Measurements from ENCODE around the gene ARHGAP33.

Gene ARHGAP33

DNA sequence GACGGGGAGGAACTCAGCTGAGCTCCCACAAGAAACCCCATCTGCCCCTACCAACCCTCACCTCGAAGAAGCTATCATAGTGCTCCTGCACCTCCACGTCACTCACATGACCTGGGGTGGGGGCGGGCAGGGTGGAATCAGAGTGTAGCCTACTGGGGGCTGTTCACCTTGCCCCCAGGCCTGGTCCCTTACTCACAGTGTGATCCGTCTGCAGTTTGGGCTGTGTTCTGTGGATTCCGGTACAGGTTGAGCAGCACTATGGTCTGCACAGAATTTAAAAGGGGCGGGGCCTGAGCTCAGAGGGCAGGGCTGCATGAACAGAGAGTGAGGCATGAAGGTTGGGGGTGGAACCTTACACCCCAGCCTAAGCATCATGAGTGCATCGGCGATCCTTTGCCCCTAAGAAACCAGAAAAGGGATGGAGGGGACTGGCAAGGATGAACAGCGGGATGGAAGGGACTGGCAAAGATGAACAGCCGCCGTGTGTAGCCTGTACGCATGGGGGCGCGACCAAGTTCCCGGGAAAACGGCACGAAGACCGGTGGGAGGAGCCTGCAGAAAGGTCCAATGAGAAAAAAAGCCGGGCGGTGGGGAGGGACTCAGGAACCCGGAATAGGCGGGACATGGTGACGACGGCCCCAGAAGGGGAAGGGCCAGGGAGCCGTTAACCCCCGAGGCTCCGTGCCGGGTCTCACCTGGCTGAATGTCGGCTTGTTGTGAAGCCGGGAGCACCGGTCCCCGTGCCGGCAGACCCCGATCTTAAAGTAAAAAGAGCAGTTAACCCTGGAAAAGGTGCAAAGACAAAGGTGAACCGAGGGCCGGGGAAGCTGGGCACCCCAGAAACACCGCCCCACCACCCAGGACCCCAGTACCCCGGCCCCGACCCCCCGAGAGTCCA lies 30.7 kb upstream of the ARHGAP33 start:
- Mint-ChIP-seq H3K4me3 (peak overlapping the region; percentile 96 to 98), H3K9me3 (peaks cover 0 to 1% of the 10 kb centered on the region in 2 donors), H3K4me1 (peaks cover 32 to 68% of the 10 kb centered on the region in 2 donors), H3K36me3 (peaks cover 33 to 43% of the 10 kb centered on the region in 2 donors), H3K27me3 (no peaks in the 10 kb centered on the region), H3K27ac (peak overlapping the region; percentile 100)
- DNase-seq: peak; percentile 92
- peak; percentile 52 to 58 for ATAC-seq (replicated peaks)

DNA sequence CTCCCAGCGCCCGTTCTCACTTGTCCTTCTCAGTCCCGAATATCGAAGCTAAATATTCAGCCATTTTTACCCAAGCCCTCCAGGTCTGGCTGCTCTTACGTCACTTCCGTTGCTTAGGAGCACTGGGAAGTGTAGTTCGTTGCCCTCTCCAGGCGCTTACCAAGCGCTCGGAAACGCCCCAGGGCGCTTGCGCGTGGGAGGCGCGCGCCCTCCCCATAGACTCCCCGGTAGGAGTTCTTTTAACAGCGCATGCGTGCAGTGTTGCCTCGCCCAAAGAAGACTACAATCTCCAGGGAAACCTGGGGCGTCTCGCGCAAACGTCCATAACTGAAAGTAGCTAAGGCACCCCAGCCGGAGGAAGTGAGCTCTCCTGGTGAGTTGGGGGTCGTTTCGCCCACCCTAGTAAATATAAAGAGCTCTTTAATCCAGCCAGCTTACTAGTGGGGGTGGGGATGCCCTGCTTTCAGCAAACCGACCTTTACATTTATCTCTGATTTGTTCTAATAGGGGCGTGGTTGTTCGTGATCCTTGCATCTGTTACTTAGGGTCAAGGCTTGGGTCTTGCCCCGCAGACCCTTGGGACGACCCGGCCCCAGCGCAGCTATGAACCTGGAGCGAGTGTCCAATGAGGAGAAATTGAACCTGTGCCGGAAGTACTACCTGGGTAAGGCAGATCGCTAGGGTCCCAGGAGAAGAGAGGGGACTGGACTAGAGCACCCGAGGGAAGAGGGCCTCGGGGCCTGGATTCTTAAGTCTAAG lies 29.9 kb upstream of the ARHGAP33 start, which contains the start of the genes PSENEN and U2AF1L4:
TSS of gene PSENEN (plus strand) at position 324 of the 759 bp plus-strand sequence. CDS start at position 604, 280 bp downstream.
TSS of gene U2AF1L4 (minus strand) at position 91 of the 759 bp plus-strand sequence. CDS start at position 64, 27 bp downstream.
- H3K4me3 Mint-ChIP-seq: peak within 1 kb of the TSS; percentile 96 to 98
- H3K4me1 Mint-ChIP-seq: peaks cover 35 to 70% of the 10 kb centered on the region in 2 donors
- peaks cover 0 to 1% of the 10 kb centered on the region in 2 donors for H3K9me3 Mint-ChIP-seq
- peak within 1 kb of the TSS; percentile 100 for H3K27ac Mint-ChIP-seq
- peaks cover 30 to 39% of the 10 kb centered on the region in 2 donors for H3K36me3 Mint-ChIP-seq
- ATAC-seq (replicated peaks) (peak; percentile 49 to 55), DNase-seq (peak; percentile 98)
- H3K27me3 Mint-ChIP-seq: no peaks in the 10 kb centered on the region

DNA sequence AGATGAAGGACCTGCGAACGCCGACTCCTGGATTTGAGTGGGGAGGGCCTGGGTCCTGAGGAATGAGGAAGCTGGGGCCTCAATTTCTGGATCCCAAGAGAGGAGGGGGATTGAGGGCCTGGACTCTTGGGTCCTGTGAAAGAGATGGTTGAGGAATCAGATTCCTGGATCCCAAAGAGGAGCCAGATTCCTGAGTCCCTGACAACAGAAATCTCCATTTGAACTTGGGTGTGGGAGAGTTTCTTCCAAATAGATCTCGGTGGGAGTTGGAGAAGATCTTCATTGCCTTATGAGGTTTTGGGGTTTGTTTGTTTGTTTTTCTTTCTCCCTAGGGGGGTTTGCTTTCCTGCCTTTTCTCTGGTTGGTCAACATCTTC lies 29.3 kb upstream of the ARHGAP33 start:
- no peak for ATAC-seq (replicated peaks)
- H3K9me3 Mint-ChIP-seq: peaks cover 0 to 1% of the 10 kb centered on the region in 2 donors
- peaks cover 25 to 33% of the 10 kb centered on the region in 2 donors for H3K36me3 Mint-ChIP-seq
- peak overlapping the region; percentile 100 for H3K27ac Mint-ChIP-seq
- peaks cover 31 to 65% of the 10 kb centered on the region in 2 donors for H3K4me1 Mint-ChIP-seq
- H3K27me3 Mint-ChIP-seq: no peaks in the 10 kb centered on the region
- no peak for DNase-seq
- peak overlapping the region; percentile 96 to 98 for H3K4me3 Mint-ChIP-seq

DNA sequence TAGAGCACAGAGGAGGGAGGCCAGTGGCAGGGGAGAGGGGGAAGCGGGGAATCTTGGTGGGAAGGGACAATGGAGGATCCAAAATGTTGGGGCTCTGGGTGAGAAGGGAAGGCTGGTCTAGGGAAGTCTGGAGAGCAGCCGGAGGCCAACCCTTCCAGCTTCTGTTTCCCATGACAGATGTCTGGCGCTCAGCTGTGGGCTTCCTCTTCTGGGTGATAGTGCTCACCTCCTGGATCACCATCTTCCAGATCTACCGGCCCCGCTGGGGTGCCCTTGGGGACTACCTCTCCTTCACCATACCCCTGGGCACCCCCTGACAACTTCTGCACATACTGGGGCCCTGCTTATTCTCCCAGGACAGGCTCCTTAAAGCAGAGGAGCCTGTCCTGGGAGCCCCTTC lies 28.8 kb upstream of the ARHGAP33 start:
- ATAC-seq (replicated peaks): no peak
- H3K4me1 Mint-ChIP-seq: peaks cover 31 to 65% of the 10 kb centered on the region in 2 donors
- no peak for DNase-seq
- H3K27ac Mint-ChIP-seq: peak overlapping the region; percentile 100
- no peaks in the 10 kb centered on the region for H3K27me3 Mint-ChIP-seq
- peaks cover 24 to 32% of the 10 kb centered on the region in 2 donors for H3K36me3 Mint-ChIP-seq
- H3K9me3 Mint-ChIP-seq: peaks cover 0 to 1% of the 10 kb centered on the region in 2 donors
- peak overlapping the region; percentile 96 to 98 for H3K4me3 Mint-ChIP-seq

DNA sequence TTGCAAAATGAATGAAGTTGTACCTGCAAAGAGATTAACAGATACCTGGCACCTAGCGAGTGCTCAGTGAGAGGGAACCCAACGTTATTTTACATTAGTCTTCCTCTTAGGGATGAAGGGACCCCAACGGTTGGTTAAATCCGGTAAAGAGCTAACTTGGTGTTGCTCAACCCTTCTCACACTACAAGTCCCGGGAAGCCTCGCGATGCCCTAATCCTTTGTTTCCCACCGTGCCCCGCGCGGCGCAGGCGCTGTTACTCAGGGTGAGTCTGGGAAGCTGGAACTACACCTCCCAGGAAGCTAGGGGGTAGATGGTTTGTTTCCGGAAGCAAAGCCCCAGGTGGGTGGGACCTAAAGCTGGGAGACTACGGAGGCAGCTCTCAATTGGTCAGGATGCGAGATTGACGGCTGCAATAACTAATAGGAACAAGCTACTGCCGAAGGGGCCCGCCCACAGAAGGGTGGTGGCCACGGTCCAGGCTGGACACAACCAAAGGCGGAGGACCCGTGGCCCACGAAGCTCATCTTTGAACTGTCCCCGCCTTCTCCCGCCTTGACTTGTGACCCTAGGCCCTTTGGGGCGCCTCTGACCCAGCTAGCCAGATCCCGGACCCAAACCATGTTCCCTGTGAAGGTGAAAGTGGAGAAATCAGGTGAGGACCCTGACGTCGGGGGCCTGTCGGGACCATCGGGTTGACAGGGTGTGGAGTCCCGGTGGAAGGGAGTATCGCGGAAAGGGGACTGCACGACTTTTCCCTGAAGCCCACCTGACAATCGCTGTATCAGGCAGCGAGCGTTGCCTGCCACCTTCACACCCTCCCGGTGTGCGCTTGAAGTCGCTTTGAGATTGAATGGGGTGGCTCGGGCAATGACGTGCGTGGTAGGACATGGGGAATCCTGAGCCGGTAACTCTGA lies 27.0 kb upstream of the ARHGAP33 start, which contains the start of gene LIN37:
TSS of gene LIN37 (plus strand) at position 471 of the 915 bp plus-strand sequence. CDS start at position 620, 149 bp downstream.
- Mint-ChIP-seq H3K27ac (peak within 1 kb of the TSS; percentile 97), H3K36me3 (peaks cover 19 to 36% of the 10 kb centered on the region in 2 donors), H3K27me3 (no peaks in the 10 kb centered on the region), H3K9me3 (peaks cover 0 to 1% of the 10 kb centered on the region in 2 donors), H3K4me3 (peak within 1 kb of the TSS; percentile 95 to 97), H3K4me1 (peaks cover 22 to 51% of the 10 kb centered on the region in 2 donors)
- DNase-seq (peak; percentile 98), ATAC-seq (replicated peaks) (peak; percentile 73 to 76)

DNA sequence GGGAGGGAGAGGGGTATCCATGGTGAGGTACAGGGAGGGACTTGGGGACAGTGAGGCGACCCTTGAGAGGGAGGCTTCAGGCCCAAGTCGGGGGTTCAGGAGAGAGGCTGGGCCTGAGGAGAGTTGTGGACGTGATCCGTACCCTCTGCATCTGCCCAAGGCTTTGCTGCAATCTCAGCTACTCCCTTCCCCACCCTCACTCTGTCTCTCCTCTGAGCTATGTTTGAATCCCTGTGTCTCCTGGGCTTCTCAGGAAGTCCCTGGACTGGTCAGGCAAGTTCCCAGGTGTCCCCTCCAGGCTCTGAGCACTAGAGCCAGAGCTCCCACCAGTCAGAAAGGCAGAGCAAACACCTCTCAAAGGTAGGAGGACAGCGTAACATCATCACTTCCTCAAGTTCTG lies 25.2 kb upstream of the ARHGAP33 start:
- no peak for ATAC-seq (replicated peaks)
- Mint-ChIP-seq H3K27me3 (peaks cover 10 to 12% of the 10 kb centered on the region in 2 donors), H3K4me3 (peak overlapping the region in 1 of 2 donors; percentile 11), H3K36me3 (peaks cover 28 to 41% of the 10 kb centered on the region in 2 donors), H3K4me1 (peaks cover 21 to 44% of the 10 kb centered on the region in 2 donors), H3K9me3 (peaks cover 0 to 1% of the 10 kb centered on the region in 2 donors), H3K27ac (no peak overlapping the region)
- no peak for DNase-seq

DNA sequence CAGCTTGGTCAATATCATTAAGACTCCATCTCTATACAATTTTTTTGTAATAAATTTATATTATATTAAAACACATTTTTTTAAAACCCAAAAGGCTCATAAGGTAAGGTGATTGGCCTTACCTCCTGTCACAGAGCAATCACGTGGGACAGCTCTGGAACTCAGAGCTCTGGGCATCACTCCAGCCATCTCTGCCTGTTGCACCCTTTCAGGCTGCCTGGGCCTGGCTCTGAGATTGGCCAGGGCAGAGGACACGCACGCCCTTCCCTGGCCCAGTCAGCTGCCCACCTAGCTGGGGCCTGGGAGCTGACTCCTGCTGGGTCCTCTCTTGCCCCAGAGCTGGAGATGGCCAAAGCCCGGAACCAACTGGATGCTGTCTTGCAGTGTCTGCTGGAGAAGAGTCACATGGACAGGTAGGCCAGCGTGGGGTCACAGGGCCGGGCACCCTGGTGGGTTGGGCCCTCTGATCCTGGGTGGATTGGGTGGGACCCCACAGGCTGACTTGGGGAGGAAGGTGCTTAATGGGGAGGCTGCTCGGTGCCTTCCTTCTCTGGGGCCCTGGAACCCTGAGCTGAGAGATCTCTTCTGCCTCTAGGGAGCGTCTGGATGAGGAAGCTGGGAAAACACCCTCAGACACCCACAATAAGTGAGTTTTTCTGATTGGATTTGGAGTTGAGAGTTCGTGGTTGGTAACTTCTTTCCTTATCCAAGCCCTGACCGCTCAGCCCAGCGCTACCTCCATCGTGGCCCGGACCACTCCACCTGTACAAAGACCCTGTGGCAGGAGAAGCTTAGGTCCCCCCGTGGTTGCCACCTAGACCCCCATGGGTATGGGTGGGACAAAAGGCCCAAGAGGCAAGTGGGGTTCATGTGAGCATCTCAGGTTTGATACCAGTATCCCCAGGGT lies 23.3 kb upstream of the ARHGAP33 start:
- Mint-ChIP-seq H3K27ac (no peak overlapping the region), H3K4me3 (no peak overlapping the region), H3K36me3 (peaks cover 35 to 43% of the 10 kb centered on the region in 2 donors), H3K9me3 (peaks cover 0 to 1% of the 10 kb centered on the region in 2 donors), H3K4me1 (peaks cover 23 to 46% of the 10 kb centered on the region in 2 donors), H3K27me3 (peaks cover 20 to 22% of the 10 kb centered on the region in 2 donors)
- DNase-seq (no peak), ATAC-seq (replicated peaks) (no peak)

DNA sequence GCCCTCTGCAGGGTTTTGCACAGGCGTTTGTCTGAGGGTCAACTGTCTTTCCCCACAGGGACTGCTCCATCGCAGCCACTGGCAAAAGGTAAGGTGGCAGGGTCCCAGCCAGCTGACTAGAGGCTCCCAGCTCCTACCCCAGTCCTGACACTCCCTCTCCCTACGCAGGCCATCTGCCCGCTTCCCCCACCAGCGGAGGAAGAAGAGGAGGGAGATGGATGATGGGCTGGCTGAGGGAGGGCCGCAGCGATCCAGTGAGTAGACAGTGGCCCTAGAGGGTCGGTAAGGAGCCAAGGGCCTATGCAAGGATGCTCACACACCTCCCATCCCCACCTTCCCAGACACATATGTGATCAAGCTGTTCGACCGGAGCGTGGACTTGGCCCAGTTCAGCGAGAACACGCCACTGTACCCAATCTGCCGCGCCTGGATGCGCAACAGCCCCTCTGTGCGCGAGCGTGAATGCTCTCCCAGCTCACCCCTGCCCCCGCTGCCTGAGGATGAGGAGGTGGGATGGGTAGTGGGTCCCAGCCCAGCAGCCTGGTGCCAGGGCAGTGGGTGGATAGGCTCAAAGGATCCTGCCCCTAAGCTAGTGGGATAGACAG lies 22.5 kb upstream of the ARHGAP33 start:
- Mint-ChIP-seq H3K27ac (no peak overlapping the region), H3K36me3 (peaks cover 34 to 41% of the 10 kb centered on the region in 2 donors), H3K9me3 (peaks cover 0 to under 1% of the 10 kb centered on the region in 2 donors), H3K4me1 (peaks cover 24 to 48% of the 10 kb centered on the region in 2 donors), H3K4me3 (no peak overlapping the region), H3K27me3 (peaks cover 20 to 22% of the 10 kb centered on the region in 2 donors)
- no peak for DNase-seq
- ATAC-seq (replicated peaks): no peak

DNA sequence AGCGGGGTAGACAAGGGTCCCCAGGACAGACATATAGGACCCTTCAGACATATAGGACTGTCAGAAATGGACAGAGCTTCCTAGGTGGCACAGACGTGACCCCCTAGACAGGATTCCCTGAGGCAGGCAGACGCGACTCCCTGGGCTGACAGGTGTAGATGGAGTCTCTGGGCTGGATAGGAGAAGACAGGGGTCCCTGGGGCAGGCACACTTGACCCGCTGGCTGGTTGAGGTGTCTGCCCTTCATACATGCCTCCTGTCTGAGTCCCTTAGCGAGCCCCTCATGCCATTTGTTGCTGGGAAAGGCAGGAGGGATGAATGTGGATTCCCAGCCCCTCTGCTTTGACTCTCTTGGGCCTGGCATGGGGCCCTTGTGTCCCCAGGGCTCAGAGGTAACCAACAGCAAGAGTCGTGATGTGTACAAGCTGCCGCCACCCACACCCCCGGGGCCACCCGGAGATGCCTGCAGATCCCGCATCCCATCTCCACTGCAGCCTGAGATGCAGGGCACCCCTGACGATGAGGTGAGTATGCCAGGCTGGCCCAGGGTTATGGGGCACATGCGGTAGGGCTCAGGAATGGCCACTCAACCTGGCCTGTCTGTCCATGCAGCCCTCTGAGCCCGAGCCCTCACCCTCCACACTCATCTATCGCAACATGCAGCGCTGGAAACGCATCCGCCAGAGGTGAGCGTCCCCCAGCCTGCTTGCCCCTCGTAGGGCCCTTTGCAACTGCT lies 21.6 kb upstream of the ARHGAP33 start:
- ATAC-seq (replicated peaks): no peak
- Mint-ChIP-seq H3K27ac (no peak overlapping the region), H3K9me3 (no peaks in the 10 kb centered on the region), H3K27me3 (peaks cover 20 to 22% of the 10 kb centered on the region in 2 donors), H3K36me3 (peaks cover 33 to 38% of the 10 kb centered on the region in 2 donors), H3K4me3 (no peak overlapping the region), H3K4me1 (peaks cover 22 to 45% of the 10 kb centered on the region in 2 donors)
- no peak for DNase-seq

DNA sequence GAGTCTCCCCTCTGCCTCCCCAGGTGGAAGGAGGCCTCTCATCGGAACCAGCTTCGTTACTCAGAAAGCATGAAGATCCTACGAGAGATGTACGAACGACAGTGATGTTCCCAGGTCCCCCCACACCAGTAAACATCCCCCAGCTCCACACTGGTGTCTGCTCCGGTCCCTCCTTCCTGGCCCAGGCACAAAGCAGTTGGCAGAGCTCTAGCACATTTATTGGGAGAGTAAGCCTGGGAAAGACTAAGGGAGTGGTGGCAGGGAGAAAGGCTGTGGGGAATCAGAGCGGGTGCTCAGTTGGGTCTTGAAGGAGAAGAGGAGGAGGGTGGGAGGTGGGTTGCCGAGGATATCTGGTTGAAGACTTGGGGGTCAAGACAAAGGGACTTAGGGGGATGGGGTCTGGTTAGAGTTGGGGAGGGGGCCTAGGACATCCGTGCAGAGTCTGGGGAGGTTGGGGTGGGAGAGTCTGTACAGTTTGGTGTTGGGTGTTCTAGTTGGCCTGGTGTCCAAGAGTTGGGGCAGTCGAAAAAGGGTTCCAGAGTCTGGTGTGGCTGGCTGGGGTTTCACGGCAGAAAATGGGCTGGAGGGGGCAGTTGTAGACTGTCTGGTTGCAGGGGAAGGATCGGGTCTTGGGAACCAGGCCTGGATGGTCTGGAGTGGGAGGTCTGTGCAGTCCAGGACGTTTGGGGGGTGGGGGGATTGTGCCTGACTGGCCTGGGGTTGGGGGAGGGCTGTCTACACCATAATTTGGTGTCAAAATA lies 20.8 kb upstream of the ARHGAP33 start:
- Mint-ChIP-seq H3K9me3 (no peaks in the 10 kb centered on the region), H3K27ac (no peak overlapping the region), H3K27me3 (peaks cover 20 to 22% of the 10 kb centered on the region in 2 donors), H3K36me3 (peaks cover 33 to 43% of the 10 kb centered on the region in 2 donors), H3K4me3 (no peak overlapping the region), H3K4me1 (peaks cover 25 to 45% of the 10 kb centered on the region in 2 donors)
- no peak for DNase-seq
- ATAC-seq (replicated peaks): no peak

DNA sequence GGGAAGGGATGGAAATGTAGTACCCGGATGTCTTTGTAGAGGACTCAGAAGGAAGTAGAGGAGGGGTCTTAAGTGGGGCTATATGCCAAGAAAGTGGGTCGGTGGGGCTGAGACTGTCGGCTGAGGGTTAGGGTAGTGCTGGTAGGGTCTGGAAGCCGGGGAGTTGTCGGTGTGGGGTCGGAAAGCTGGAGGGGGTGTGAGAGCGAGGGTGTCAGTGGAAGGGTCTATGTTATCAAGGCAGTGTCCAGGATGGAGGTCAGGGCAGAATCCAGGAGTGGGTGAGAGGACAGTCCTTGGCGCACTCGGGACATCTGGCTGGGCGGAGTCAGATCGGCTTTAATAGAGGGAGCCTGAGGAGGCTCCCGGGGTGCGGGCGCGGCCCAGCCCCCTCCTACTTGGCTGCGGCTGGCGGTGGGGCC lies 20.2 kb upstream of the ARHGAP33 start:
- Mint-ChIP-seq H3K9me3 (no peaks in the 10 kb centered on the region), H3K4me3 (peak overlapping the region; percentile 48 to 67), H3K4me1 (peaks cover 25 to 42% of the 10 kb centered on the region in 2 donors), H3K27me3 (peaks cover 20 to 22% of the 10 kb centered on the region in 2 donors), H3K27ac (no peak overlapping the region), H3K36me3 (peaks cover 33 to 46% of the 10 kb centered on the region in 2 donors)
- no peak for DNase-seq
- ATAC-seq (replicated peaks): no peak
